NT2/D1 (cell line): Measurements from ENCODE around the gene RPE65.

ENCODE experiments used
- SUZ12 ChIP-seq: IDR thresholded peaks from 2 replicates; pipeline ENCODE4 v1.6.1; 2011; ENCODE audit not compliant: insufficient read length, insufficient read depth; ENCODE audit errors: extremely low read depth
- YY1 ChIP-seq: IDR thresholded peaks from 2 replicates; pipeline ENCODE4 v1.6.1; 2011; ENCODE audit not compliant: insufficient read length, insufficient read depth

DNA sequence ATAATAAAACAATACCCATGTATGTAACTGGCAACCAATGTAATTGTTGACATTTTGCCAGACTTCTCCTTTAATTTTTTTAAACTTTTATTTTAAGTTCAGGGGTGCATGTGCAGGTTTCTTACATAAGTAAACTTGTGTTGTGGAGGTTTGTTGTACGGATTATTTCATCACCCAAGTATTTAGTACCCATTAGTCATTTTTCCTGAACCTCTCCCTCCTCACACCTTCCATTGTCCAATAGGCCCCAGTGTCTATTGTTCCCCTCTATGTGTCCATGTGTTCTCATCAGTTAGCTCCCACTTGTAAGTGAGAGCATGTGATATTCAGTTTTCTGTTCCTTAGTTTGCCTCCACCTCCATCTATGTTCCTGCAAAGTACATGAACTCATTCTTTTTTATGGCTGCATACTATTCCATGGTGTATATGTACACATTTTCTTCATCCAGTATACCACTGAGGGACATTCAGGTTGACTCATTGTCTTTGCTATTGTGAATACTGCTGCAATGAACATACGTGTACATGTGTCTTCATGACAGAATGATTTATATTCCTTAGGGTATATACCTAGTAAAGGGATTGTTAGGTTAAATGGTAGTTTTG is 40.4 kb upstream of the RPE65 start:
- TF ChIP-seq YY1 (no peak), SUZ12 (no peak)
